ENCODE measurements around the gene PRKCG.

Gene PRKCG

DNA sequence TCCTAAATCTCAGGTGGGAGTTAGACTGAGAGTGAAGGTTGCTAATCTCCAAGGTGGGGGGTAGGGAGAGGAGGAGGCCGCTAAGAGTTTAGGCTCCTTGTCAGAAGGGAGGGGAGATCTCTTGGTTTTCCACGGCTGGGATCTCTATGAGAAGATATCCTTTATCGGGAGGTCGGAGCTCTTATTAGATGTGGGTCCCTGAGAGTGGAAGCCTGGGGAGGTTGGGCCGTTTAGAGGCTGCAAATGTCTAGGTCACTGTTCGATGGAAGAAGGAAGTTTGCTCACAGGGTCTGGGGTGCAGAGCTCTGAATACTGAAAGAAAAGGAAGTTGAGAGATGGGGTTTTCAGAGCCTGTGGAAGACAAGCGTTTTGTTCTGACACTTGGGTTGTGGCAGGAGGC, 10.5 kb upstream of the PRKCG start:
- Mint-ChIP-seq H3K36me3 (ENCODE audit: low read depth) (peaks cover 45% of the 10 kb centered on the region), H3K4me3 (peak overlapping the region; percentile 79), H3K27me3 (ENCODE audit: low read depth, poor library complexity) (peaks cover 4% of the 10 kb centered on the region), H3K4me1 (peaks cover 47% of the 10 kb centered on the region), H3K27ac (peak overlapping the region; percentile 86), H3K9me3 (no peaks in the 10 kb centered on the region)
- DNase-seq: no peak
- no peak for TF ChIP-seq CTCF (IDR thresholded peaks at IDR 0.05)

- H3K27me3 Mint-ChIP-seq (ENCODE audit: low read depth, poor library complexity): peaks cover 4% of the 10 kb centered on the region
- peaks cover 60% of the 10 kb centered on the region for H3K4me1 Mint-ChIP-seq
- TF ChIP-seq CTCF (IDR thresholded peaks at IDR 0.05): no peak
- peaks cover 53% of the 10 kb centered on the region for H3K36me3 Mint-ChIP-seq (ENCODE audit: low read depth)
- H3K27ac Mint-ChIP-seq: peak overlapping the region; percentile 65
- no peaks in the 10 kb centered on the region for H3K9me3 Mint-ChIP-seq
- H3K4me3 Mint-ChIP-seq: no peak overlapping the region
- DNase-seq: no peak
These were observed 9.2 kb upstream of the PRKCG start for GRCh38 chr19:53872762-53873161.

GRCh38 chr19:53873773-53874605, 8.0 kb upstream of the PRKCG start:
- Mint-ChIP-seq H3K4me1 (peaks cover 64% of the 10 kb centered on the region), H3K9me3 (no peaks in the 10 kb centered on the region), H3K27ac (peak overlapping the region; percentile 11), H3K4me3 (peak overlapping the region; percentile 36), H3K27me3 (ENCODE audit: low read depth, poor library complexity) (peaks cover 4% of the 10 kb centered on the region), H3K36me3 (ENCODE audit: low read depth) (peaks cover 53% of the 10 kb centered on the region)
- DNase-seq: no peak
- no peak for TF ChIP-seq CTCF (IDR thresholded peaks at IDR 0.05)

DNA sequence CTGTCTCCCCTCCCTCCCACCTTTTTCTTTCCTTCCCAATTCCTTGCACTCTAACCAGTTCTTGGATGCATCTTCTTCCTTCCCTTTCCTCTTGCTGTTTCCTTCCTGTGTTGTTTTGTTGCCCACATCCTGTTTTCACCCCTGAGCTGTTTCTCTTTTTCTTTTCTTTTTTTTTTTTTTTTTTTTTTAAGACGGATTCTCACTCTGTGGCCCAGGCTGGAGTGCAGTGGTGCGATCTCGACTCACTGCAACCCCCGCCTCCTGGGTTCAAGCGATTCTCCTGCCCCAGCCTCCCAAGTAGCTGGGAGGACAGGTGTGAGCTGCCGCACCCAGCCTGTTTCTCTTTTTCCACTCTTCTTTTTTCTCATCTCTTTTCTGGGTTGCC, 7.4 kb upstream of the PRKCG start:
- H3K9me3 Mint-ChIP-seq: no peaks in the 10 kb centered on the region
- no peak for TF ChIP-seq CTCF (IDR thresholded peaks at IDR 0.05)
- H3K36me3 Mint-ChIP-seq (ENCODE audit: low read depth): peaks cover 53% of the 10 kb centered on the region
- peaks cover 65% of the 10 kb centered on the region for H3K4me1 Mint-ChIP-seq
- peaks cover 4% of the 10 kb centered on the region for H3K27me3 Mint-ChIP-seq (ENCODE audit: low read depth, poor library complexity)
- peak overlapping the region; percentile 11 for H3K27ac Mint-ChIP-seq
- H3K4me3 Mint-ChIP-seq: no peak overlapping the region
- DNase-seq: no peak

GRCh38 chr19:53875602-53876325, 6.2 kb upstream of the PRKCG start:
- peaks cover 53% of the 10 kb centered on the region for H3K36me3 Mint-ChIP-seq (ENCODE audit: low read depth)

More at GRCh38 chr19:53875602-53876325, 6.2 kb upstream of the PRKCG start:
- Mint-ChIP-seq H3K4me1 (peaks cover 61% of the 10 kb centered on the region), H3K27ac (no peak overlapping the region), H3K27me3 (ENCODE audit: low read depth, poor library complexity) (peaks cover 4% of the 10 kb centered on the region), H3K9me3 (no peaks in the 10 kb centered on the region), H3K4me3 (no peak overlapping the region)
- TF ChIP-seq CTCF (IDR thresholded peaks at IDR 0.05): no peak
- no peak for DNase-seq
